Suprapubic skin (tissue), 4 donors: ENCODE results near the gene HLCS. TPM values are rescaled to one million over a fixed set of nuclear protein-coding genes. Genes with fewer than 3 reads are reported as not detected.
A peak's percentile ranks its signal among the peaks of the same experiment; 100 is the strongest.

Experiments used
- DNase-seq, 2 donors: peaks; one replicate each; pipeline ENCODE4 v3.0.0-alpha.2; 2019; ENCODE audit warnings: low spot score in 2 of 2
- H3K27ac ChIP-seq: fragments of 200-600 bp; sonication (generic); one replicate; pipeline ENCODE4 v1.5.1; 2019
- H3K27me3 ChIP-seq: fragments of 200-600 bp; sonication (generic); one replicate; pipeline ENCODE4 v1.5.1; 2019
- H3K36me3 ChIP-seq: fragments of 200-600 bp; sonication (generic); one replicate; pipeline ENCODE4 v1.5.1; 2019
- H3K4me1 ChIP-seq: fragments of 200-600 bp; sonication (generic); one replicate; pipeline ENCODE4 v1.5.1; 2019
- H3K4me3 ChIP-seq: fragments of 200-600 bp; sonication (generic); one replicate; pipeline ENCODE4 v1.5.1; 2019; ENCODE audit warnings: mild to moderate bottlenecking
- H3K9me3 ChIP-seq: fragments of 200-600 bp; sonication (generic); one replicate; pipeline ENCODE4 v1.5.1; 2019
- CTCF ChIP-seq, 2 donors: fragments of 200-600 bp in 1 of 2; fragments of 450-650 bp in 1 of 2; sonication (generic) in 1 of 2; IDR thresholded peaks; one replicate each; pipeline ENCODE4 v1.5.1; 2016 to 2019; ENCODE audit warnings: antibody characterized with exemption in 2 of 2, mild to moderate bottlenecking in 1 of 2, moderate library complexity in 1 of 2
- EP300 ChIP-seq: sonication (generic); formaldehyde crosslinking; IDR thresholded peaks from one replicate; pipeline ENCODE4 v1.6.1; 2017; ENCODE audit warnings: antibody characterized with exemption
- POLR2A ChIP-seq, 2 donors: fragments of 450-650 bp; IDR thresholded peaks; one replicate each; pipeline ENCODE4 v1.6.1; 2017; ENCODE audit warnings: antibody characterized with exemption in 2 of 2, mild to moderate bottlenecking in 2 of 2, moderate library complexity in 2 of 2
- POLR2AphosphoS5 ChIP-seq, 3 donors: sonication (generic); formaldehyde crosslinking; IDR thresholded peaks; one replicate each; pipeline ENCODE4 v1.6.1; 2017; ENCODE audit warnings: antibody characterized with exemption in 3 of 3
- WGBS: methylation state at CpG from one replicate; pipeline ENCODE4 v1.1.5; 2018; 5-methylcytosine and 5-hydroxymethylcytosine counted together
- total RNA-seq, 4 donors: library from RNA; depleted of rRNA; stranded (reverse); fragments of >200 nt; gene quantifications; one replicate each; pipeline ENCODE4 v1.1.0, GENCODE V29; 2016

The HLCS gene
- total RNA-seq, 4 donors from 2014 or later = 8.4 to 16.1 (median 11.5) TPM

- DNase-seq = no peak
- Histone ChIP-seq H3K36me3 (no peaks in the 10 kb centered on the region), H3K27me3 (no peaks in the 10 kb centered on the region), H3K4me1 (peaks cover 5% of the 10 kb centered on the region), H3K4me3 (no peak overlapping the region), H3K27ac (no peak overlapping the region), H3K9me3 (no peaks in the 10 kb centered on the region)
- 65% methylated on average over 10 of the region's 10 CpGs for WGBS
- no peak for TF ChIP-seq POLR2AphosphoS5 (IDR thresholded peaks at IDR 0.05)
- TF ChIP-seq CTCF (IDR thresholded peaks at IDR 0.05) = no peak
- TF ChIP-seq EP300 = no peak
- no peak for TF ChIP-seq POLR2A (IDR thresholded peaks at IDR 0.05)
Observed at GRCh38 chr21:36776981-36777617, 189.4 kb downstream of the HLCS start.

GRCh38 chr21:36773995-36774394, 192.5 kb downstream of the HLCS start:
- WGBS = 73% methylated on average over 8 of the region's 8 CpGs
- Histone ChIP-seq H3K36me3 (no peaks in the 10 kb centered on the region), H3K4me3 (no peak overlapping the region), H3K4me1 (peaks cover 11% of the 10 kb centered on the region), H3K9me3 (no peaks in the 10 kb centered on the region), H3K27ac (no peak overlapping the region), H3K27me3 (no peaks in the 10 kb centered on the region)
- TF ChIP-seq EP300 = no peak
- no peak for DNase-seq

- Histone ChIP-seq H3K27ac (no peak overlapping the region), H3K9me3 (no peaks in the 10 kb centered on the region), H3K4me3 (no peak overlapping the region), H3K36me3 (no peaks in the 10 kb centered on the region), H3K4me1 (peaks cover 13% of the 10 kb centered on the region), H3K27me3 (no peaks in the 10 kb centered on the region)
- no peak for TF ChIP-seq POLR2A (IDR thresholded peaks at IDR 0.05)
- TF ChIP-seq EP300 = no peak
- TF ChIP-seq POLR2AphosphoS5 (IDR thresholded peaks at IDR 0.05) = no peak
- TF ChIP-seq CTCF (IDR thresholded peaks at IDR 0.05) = no peak
- DNase-seq = no peak
- WGBS = 31% methylated on average over 5 of the region's 5 CpGs
Observed at GRCh38 chr21:36773117-36773516, 193.4 kb downstream of the HLCS start.

- WGBS = 56% methylated on average over 8 of the region's 8 CpGs
- H3K4me1 ChIP-seq = peaks cover 13% of the 10 kb centered on the region
- no peaks in the 10 kb centered on the region for H3K36me3 ChIP-seq
- no peaks in the 10 kb centered on the region for H3K9me3 ChIP-seq
- H3K27me3 ChIP-seq = no peaks in the 10 kb centered on the region
- H3K4me3 ChIP-seq = no peak overlapping the region
- peak in 1 of 2 donors; percentile 8 for DNase-seq
- no peak overlapping the region for H3K27ac ChIP-seq
- TF ChIP-seq EP300 (no peak), POLR2AphosphoS5 (IDR thresholded peaks at IDR 0.05) (no peak), POLR2A (IDR thresholded peaks at IDR 0.05) (no peak), CTCF (IDR thresholded peaks at IDR 0.05) (no peak)
Observed at GRCh38 chr21:36769051-36769839, 197.2 kb downstream of the HLCS start.

- peaks cover under 1% of the 10 kb centered on the region for H3K36me3 ChIP-seq
- TF ChIP-seq POLR2A (IDR thresholded peaks at IDR 0.05) = no peak
- TF ChIP-seq EP300 = no peak
- no peak for TF ChIP-seq POLR2AphosphoS5 (IDR thresholded peaks at IDR 0.05)
- TF ChIP-seq CTCF (IDR thresholded peaks at IDR 0.05) = no peak
- H3K4me1 ChIP-seq = peaks cover 13% of the 10 kb centered on the region
- no peak overlapping the region for H3K4me3 ChIP-seq
- 89% methylated on average over 13 of the region's 13 CpGs for whole genome bisulfite sequencing
- no peak for DNase-seq
- H3K27ac ChIP-seq = no peak overlapping the region
- H3K9me3 ChIP-seq = no peaks in the 10 kb centered on the region
- H3K27me3 ChIP-seq = no peaks in the 10 kb centered on the region
Observed at GRCh38 chr21:36768496-36768895, 198.0 kb downstream of the HLCS start.
